H1 (cell line): ENCODE results near the gene CTPS2. TPM values are rescaled to one million over a fixed set of nuclear protein-coding genes. Genes with fewer than 3 reads are reported as not detected.

Experiments
- CTCF ChIA-PET: fragments of 300-600 bp; sonication (Branson Sonifier 250); formaldehyde crosslinking; loops from one replicate; lab custom pipeline; 2021; ENCODE audit not compliant: partially characterized antibody; lab: Charles Lee
- POLR2A ChIA-PET: fragments of 300-600 bp; sonication (Branson Sonifier 250); formaldehyde crosslinking; loops from one replicate; lab custom pipeline; 2021; ENCODE audit warnings: inconsistent platforms; ENCODE audit not compliant: partially characterized antibody; lab: Charles Lee
- DNase-seq, 2 experiments: peaks; one replicate each; pipeline versions ENCODE4 v3.0.0 to v3.0.0-alpha.2; 2010 to 2022; ENCODE audit warnings: low spot score in 2 of 2, low read depth in 1 of 2, mixed read lengths in 1 of 2
- FAIRE-seq: peaks from 2 replicates; lab custom pipeline; 2011; peaks lifted over from hg19 to GRCh38; lab: Jason Lieb, UNC
- H2AFZ ChIP-seq: 2 replicates; pipeline ENCODE4 v1.8.1; 2012; ENCODE audit warnings: low read length, inconsistent platforms
- H2AK5ac ChIP-seq: 2 replicates; pipeline ENCODE4 v1.6.1; 2013; ENCODE audit warnings: low read depth, low read length
- H2BK120ac ChIP-seq: replicated peaks from 2 replicates; pipeline ENCODE3; 2013; ENCODE audit warnings: low read depth, low read length, inconsistent platforms
- H2BK12ac ChIP-seq: 2 replicates; pipeline ENCODE4 v1.6.1; 2013; ENCODE audit warnings: low read depth, low read length
- H2BK15ac ChIP-seq: 2 replicates; pipeline ENCODE4 v1.6.1; 2013; ENCODE audit warnings: low read length
- H2BK20ac ChIP-seq: 2 replicates; pipeline ENCODE4 v1.6.1; 2013; ENCODE audit warnings: low read length
- H2BK5ac ChIP-seq: 2 replicates; pipeline ENCODE4 v1.6.1; 2013; ENCODE audit warnings: low read depth, low read length
- H3K14ac ChIP-seq: 2 replicates; pipeline ENCODE4 v1.6.1; 2013; ENCODE audit warnings: inconsistent platforms; ENCODE audit not compliant: insufficient read length
- H3K18ac ChIP-seq: 2 replicates; pipeline ENCODE4 v1.6.1; 2013; ENCODE audit warnings: low read length; ENCODE audit errors: extremely low read depth
- H3K23ac ChIP-seq: 2 replicates; pipeline ENCODE4 v1.6.1; 2013; ENCODE audit warnings: inconsistent platforms; ENCODE audit not compliant: insufficient read length
- H3K23me2 ChIP-seq: 2 replicates; pipeline ENCODE4 v1.6.1; 2013; ENCODE audit warnings: low read depth, low read length
- H3K27ac ChIP-seq: 2 replicates; pipeline ENCODE4 v1.6.1; 2011; ENCODE audit warnings: low read depth, low read length, inconsistent platforms
- H3K27me3 ChIP-seq, 4 experiments: replicated peaks in 1 of 4; 1 replicate in 1 of 4; 2 replicates in 3 of 4; pipeline versions ENCODE4 v1.6.1 to v1.8.1; 2011 to 2013; ENCODE audit warnings: low read length in 3 of 4, mild to moderate bottlenecking in 3 of 4, inconsistent platforms in 2 of 4, mixed read lengths in 2 of 4, moderate library complexity in 1 of 4; ENCODE audit not compliant: control insufficient read depth in 3 of 4, insufficient read depth in 3 of 4; ENCODE audit errors: extremely low read depth in 1 of 4
- H3K36me3 ChIP-seq, 4 experiments: 2 replicates each; pipeline versions ENCODE4 v1.6.1 to v1.8.1; 2011 to 2013; ENCODE audit warnings: mild to moderate bottlenecking in 4 of 4, low read length in 3 of 4, moderate library complexity in 2 of 4, control low read depth in 1 of 4, inconsistent platforms in 1 of 4; ENCODE audit not compliant: insufficient read depth in 4 of 4, control insufficient read depth in 2 of 4
- H3K4ac ChIP-seq: replicated peaks from 2 replicates; pipeline ENCODE3; 2013; ENCODE audit warnings: low read length, low read depth, mixed read lengths, inconsistent platforms; ENCODE audit not compliant: insufficient read length
- H3K4me1 ChIP-seq, 4 experiments: replicated peaks in 1 of 4; 1 replicate in 1 of 4; 2 replicates in 3 of 4; pipeline versions ENCODE4 v1.6.1 to v1.8.1; 2011 to 2013; ENCODE audit warnings: low read length in 3 of 4, inconsistent platforms in 2 of 4, mixed read lengths in 1 of 4; ENCODE audit not compliant: insufficient read depth in 4 of 4, control insufficient read depth in 3 of 4
- H3K4me2 ChIP-seq, 2 experiments: 2 replicates each; pipeline versions ENCODE4 v1.6.1 to v1.8.1; 2011 to 2013; ENCODE audit warnings: low read depth in 2 of 2, low read length in 2 of 2, control low read depth in 1 of 2, inconsistent platforms in 1 of 2, mild to moderate bottlenecking in 1 of 2; ENCODE audit not compliant: insufficient read depth in 1 of 2
- H3K4me3 ChIP-seq, 4 experiments: fragments of 200-600, 300-600 bp in 1 of 4; sonication (generic), shearing (Covaris generic), sonication (Bioruptor Twin) in 1 of 4; 2 replicates each; pipeline versions ENCODE4 v1.5.1 to v1.8.1; 2011 to 2016; ENCODE audit warnings: low read length in 4 of 4, low read depth in 3 of 4, control low read depth in 2 of 4, inconsistent platforms in 2 of 4, mild to moderate bottlenecking in 2 of 4, mixed read lengths in 1 of 4, moderate library complexity in 1 of 4; ENCODE audit not compliant: insufficient read depth in 2 of 4; ENCODE audit errors: extremely low read depth in 1 of 4
- H3K56ac ChIP-seq: replicated peaks from 2 replicates; pipeline ENCODE3; 2013; ENCODE audit warnings: low read depth, mild to moderate bottlenecking, mixed read lengths, low read length, inconsistent platforms; ENCODE audit not compliant: insufficient read length
- H3K79me1 ChIP-seq: 2 replicates; pipeline ENCODE4 v1.6.1; 2013; ENCODE audit warnings: low read depth, low read length, control low read depth
- H3K79me2 ChIP-seq, 2 experiments: 2 replicates each; pipeline versions ENCODE4 v1.6.1 to v1.8.1; 2012 to 2013; ENCODE audit warnings: low read length in 2 of 2, mild to moderate bottlenecking in 2 of 2, inconsistent platforms in 1 of 2; ENCODE audit not compliant: insufficient read depth in 2 of 2, control insufficient read depth in 1 of 2
- H3K9ac ChIP-seq, 4 experiments: replicated peaks in 1 of 4; 1 replicate in 1 of 4; 2 replicates in 3 of 4; pipeline versions ENCODE4 v1.6.1 to v1.8.1; 2011 to 2013; ENCODE audit warnings: low read depth in 3 of 4, low read length in 3 of 4, control low read depth in 2 of 4, mild to moderate bottlenecking in 2 of 4, moderate library complexity in 2 of 4, inconsistent platforms in 1 of 4; ENCODE audit errors: extremely low read depth in 1 of 4
- H3K9me3 ChIP-seq, 2 experiments: 2 replicates each; pipeline versions ENCODE4 v1.6.1 to v1.8.1; 2012 to 2013; ENCODE audit warnings: mild to moderate bottlenecking in 2 of 2, moderate library complexity in 2 of 2, control low read depth in 1 of 2, inconsistent platforms in 1 of 2, low read depth in 1 of 2, low read length in 1 of 2, mixed read lengths in 1 of 2; ENCODE audit not compliant: insufficient read depth in 2 of 2
- H4K20me1 ChIP-seq, 2 experiments: replicated peaks in 1 of 2; 2 replicates each; pipeline versions ENCODE3 to v1.8.1; 2011 to 2013; ENCODE audit warnings: inconsistent platforms in 2 of 2, low read length in 2 of 2, mild to moderate bottlenecking in 1 of 2; ENCODE audit not compliant: insufficient read depth in 2 of 2, control insufficient read depth in 1 of 2
- H4K5ac ChIP-seq: 2 replicates; pipeline ENCODE4 v1.6.1; 2013; ENCODE audit warnings: low read length, low read depth, mixed read lengths, inconsistent platforms; ENCODE audit not compliant: insufficient read length
- H4K8ac ChIP-seq: 2 replicates; pipeline ENCODE4 v1.8.0; 2013; ENCODE audit warnings: mild to moderate bottlenecking, moderate library complexity, low read length, inconsistent platforms; ENCODE audit not compliant: insufficient read depth; ENCODE audit errors: extremely low read depth
- H4K91ac ChIP-seq: replicated peaks from 2 replicates; pipeline ENCODE3; 2013; ENCODE audit warnings: low read length, mixed read lengths, inconsistent platforms; ENCODE audit not compliant: insufficient read length
- POU5F1 ChIP-seq: IDR thresholded peaks from 2 replicates; pipeline ENCODE4 v1.6.1; 2011; ENCODE audit warnings: low read depth, mild to moderate bottlenecking, low read length, moderate library complexity
- WGBS, 2 experiments: shearing (Covaris generic) in 1 of 2; methylation state at CpG; one replicate each; pipeline versions ENCODE4 v1.1.6 to v1.1.7; 2013 to 2015; ENCODE audit warnings: low lambda C conversion rate in 2 of 2, mixed read lengths in 2 of 2, inconsistent platforms in 1 of 2, low coverage in 1 of 2, missing lambda C conversion rate in 1 of 2; ENCODE audit not compliant: insufficient replicate concordance in 2 of 2, insufficient coverage in 1 of 2, insufficient read length in 1 of 2; ENCODE audit errors: extremely low coverage in 1 of 2, missing lambda C conversion rate in 1 of 2; 5-methylcytosine and 5-hydroxymethylcytosine counted together
- polyA plus RNA-seq, 7 experiments: library from polyadenylated mRNA; depleted of rRNA in 3 of 7; stranded (reverse) in 5 of 7; unstranded in 2 of 7; fragments of >200 nt in 5 of 7; fragments of 200-250 nt in 2 of 7; gene quantifications; 1 replicate in 5 of 7; 2 replicates in 1 of 7; 4 replicates in 1 of 7; pipeline versions ENCODE4 v1.2.1 to v1.2.3, GENCODE V29; 2011 to 2013; ENCODE audit warnings: missing spikeins in 2 of 7, mixed read lengths in 2 of 7
- total RNA-seq: library from RNA; stranded (reverse); fragmentation: NEBNext Ultra II Directional; extraction: Animal tissue kit (Norgen Biotek cat#: 25700); gene quantifications from 2 replicates; pipeline ENCODE4 v1.2.1, GENCODE V29; 2021

Gene CTPS2
- total and polyA plus RNA-seq, 2 of the 8 experiments (the other 6 are each of a cell fraction or from before 2014, with no cell fraction given): 17.1 to 34.0 TPM

GRCh38 chrX:16659321-16659720, 53.1 kb downstream of the CTPS2 start:
- no peak overlapping the region for H2AK5ac ChIP-seq
- no peak overlapping the region for H3K4ac ChIP-seq
- no peak overlapping the region for H2AFZ ChIP-seq
- H3K4me2 ChIP-seq: no peak overlapping the region
- no peak overlapping the region for H3K27ac ChIP-seq
- no peak overlapping the region for H2BK15ac ChIP-seq
- no peak overlapping the region for H2BK20ac ChIP-seq
- no peak overlapping the region for H3K14ac ChIP-seq
- H3K9me3 ChIP-seq: no peaks in the 10 kb centered on the region
- H3K27me3 ChIP-seq: no peaks in the 10 kb centered on the region
- DNase-seq: no peak
- no peak overlapping the region for H3K56ac ChIP-seq
- H3K4me3 ChIP-seq: no peak overlapping the region
- no peaks in the 10 kb centered on the region for H3K79me2 ChIP-seq
- ChIA-PET POLR2A (interaction anchor here (0.6 to 1.0 kb wide), 3 partner anchors 9 to 40 kb away, joined by 3 to 5 read pairs (median 3); partner anchors contain the start of gene S100G), CTCF (no interaction called here)
- H4K5ac ChIP-seq: no peak overlapping the region
- H4K8ac ChIP-seq: no peak overlapping the region
- H3K36me3 ChIP-seq: peaks cover 0 to 12% (median 0%) of the 10 kb centered on the region in 4 experiments; a peak in 3 of 8 replicates
- no peaks in the 10 kb centered on the region for H4K20me1 ChIP-seq
- no peaks in the 10 kb centered on the region for H3K23me2 ChIP-seq
- WGBS, 2 experiments: 100% methylated on average over 1 of the region's 1 CpG; no CpG with 5 or more reads in 1 of the 2 experiments
- no peak for TF ChIP-seq POU5F1
- H3K9ac ChIP-seq: no peak overlapping the region
- peaks cover 0 to 7% (median 0%) of the 10 kb centered on the region in 4 experiments; a peak in 1 of 7 replicates for H3K4me1 ChIP-seq
- no peak overlapping the region for H2BK5ac ChIP-seq
- H2BK120ac ChIP-seq: no peak overlapping the region
- H2BK12ac ChIP-seq: no peak overlapping the region
- no peak overlapping the region for H4K91ac ChIP-seq
- H3K23ac ChIP-seq: no peak overlapping the region
- H3K79me1 ChIP-seq: no peaks in the 10 kb centered on the region
- H3K18ac ChIP-seq: no peak overlapping the region
- FAIRE-seq: no peak
